ENCODE results near the gene SV2A.
A peak's percentile ranks its signal among the peaks of the same experiment; 100 is the strongest.

The SV2A gene

DNA sequence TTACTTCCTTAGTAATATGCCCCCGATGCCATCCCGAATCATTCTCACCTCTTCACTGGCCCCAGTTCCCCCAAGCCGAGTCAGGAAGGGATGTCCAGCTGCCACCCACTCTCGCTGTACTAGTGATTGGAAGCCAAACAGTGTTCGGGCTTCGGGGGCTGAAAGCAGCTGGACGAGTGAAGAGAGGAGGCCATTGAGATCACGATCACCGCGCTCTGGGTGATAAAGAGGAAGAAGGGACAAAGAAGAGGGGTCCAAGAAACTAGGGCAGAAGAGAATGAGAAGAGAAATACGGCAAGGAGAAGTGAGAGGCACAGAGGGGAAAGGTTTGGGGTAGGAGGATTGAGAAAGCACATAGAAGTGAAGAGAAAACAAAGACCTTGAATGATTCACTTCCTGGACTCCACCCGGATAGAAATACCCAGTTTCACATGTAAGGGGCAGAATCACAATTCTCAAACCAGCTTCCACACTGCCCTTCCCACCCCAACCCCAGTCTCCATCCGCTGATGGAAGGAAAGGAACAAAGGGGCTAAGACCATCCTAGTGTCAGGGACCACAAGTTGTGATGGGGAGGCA is 13.7 kb upstream of the SV2A start:
- no peaks in the 10 kb centered on the region for H3K9me3 ChIP-seq (ENCODE audit: insufficient read depth, low read length, severe bottlenecking)
- peaks cover 9% of the 10 kb centered on the region for H4K20me1 ChIP-seq (ENCODE audit: insufficient read depth, low read length)
- no peak overlapping the region for H3K4me3 ChIP-seq (ENCODE audit: low read depth in 1 of 2, low read length in 2 of 2)
- no peaks in the 10 kb centered on the region for H3K27me3 ChIP-seq (ENCODE audit: insufficient read depth, low read length, poor library complexity)
- TF ChIP-seq, protein P1, sequence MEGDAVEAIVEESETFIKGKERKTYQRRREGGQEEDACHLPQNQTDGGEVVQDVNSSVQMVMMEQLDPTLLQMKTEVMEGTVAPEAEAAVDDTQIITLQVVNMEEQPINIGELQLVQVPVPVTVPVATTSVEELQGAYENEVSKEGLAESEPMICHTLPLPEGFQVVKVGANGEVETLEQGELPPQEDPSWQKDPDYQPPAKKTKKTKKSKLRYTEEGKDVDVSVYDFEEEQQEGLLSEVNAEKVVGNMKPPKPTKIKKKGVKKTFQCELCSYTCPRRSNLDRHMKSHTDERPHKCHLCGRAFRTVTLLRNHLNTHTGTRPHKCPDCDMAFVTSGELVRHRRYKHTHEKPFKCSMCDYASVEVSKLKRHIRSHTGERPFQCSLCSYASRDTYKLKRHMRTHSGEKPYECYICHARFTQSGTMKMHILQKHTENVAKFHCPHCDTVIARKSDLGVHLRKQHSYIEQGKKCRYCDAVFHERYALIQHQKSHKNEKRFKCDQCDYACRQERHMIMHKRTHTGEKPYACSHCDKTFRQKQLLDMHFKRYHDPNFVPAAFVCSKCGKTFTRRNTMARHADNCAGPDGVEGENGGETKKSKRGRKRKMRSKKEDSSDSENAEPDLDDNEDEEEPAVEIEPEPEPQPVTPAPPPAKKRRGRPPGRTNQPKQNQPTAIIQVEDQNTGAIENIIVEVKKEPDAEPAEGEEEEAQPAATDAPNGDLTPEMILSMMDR (IDR thresholded peaks at IDR 0.05; ENCODE audit: borderline replicate concordance, extremely low read depth, low read length, poor library complexity, severe bottlenecking), result no peak
- no peak for TF ChIP-seq EZH2 (IDR thresholded peaks at IDR 0.05; ENCODE audit: borderline replicate concordance, low read depth, low read length, severe bottlenecking)
- H3K4me2 ChIP-seq (ENCODE audit: insufficient read depth, low read length), result no peak overlapping the region
- peaks cover 9% of the 10 kb centered on the region for H3K36me3 ChIP-seq (ENCODE audit: insufficient read depth, low read length)
- H3K4me1 ChIP-seq (ENCODE audit: insufficient read depth, low read length), result peaks cover 19% of the 10 kb centered on the region
- ATAC-seq (ENCODE audit: insufficient read depth, low read depth), result no peak
- H3K27ac ChIP-seq (ENCODE audit: low read length), result no peak overlapping the region
- H3K79me2 ChIP-seq (ENCODE audit: insufficient read depth, low read length), result peaks cover 13% of the 10 kb centered on the region
- no peak overlapping the region for H2AFZ ChIP-seq (ENCODE audit: low read depth, low read length)
- no peak overlapping the region for H3K9ac ChIP-seq (ENCODE audit: low read depth, low read length)
- DNase-seq, result no peak

DNA sequence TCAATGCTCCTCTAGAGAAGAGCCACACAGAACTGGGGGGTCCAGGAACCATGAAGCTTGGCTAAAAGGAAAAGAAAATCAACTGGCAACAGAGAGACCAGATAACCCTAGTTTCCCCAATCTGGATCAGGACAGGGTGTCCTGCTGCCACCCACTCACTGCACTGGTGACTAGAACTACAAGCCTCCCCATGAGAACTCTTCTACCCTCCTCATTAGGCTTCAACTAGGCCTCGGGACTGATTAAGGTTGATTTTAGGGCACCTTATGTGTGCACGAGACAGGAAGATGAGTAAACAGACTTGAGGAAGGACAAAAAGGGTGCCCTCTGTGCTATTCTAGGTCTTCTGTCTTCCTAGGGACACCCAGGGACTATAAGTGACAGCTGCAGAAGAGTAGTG is 12.2 kb upstream of the SV2A start:
- Histone ChIP-seq H4K20me1 (ENCODE audit: insufficient read depth, low read length) (peaks cover 22% of the 10 kb centered on the region), H3K4me3 (ENCODE audit: low read depth in 1 of 2, low read length in 2 of 2) (no peak overlapping the region), H3K9ac (ENCODE audit: low read depth, low read length) (no peak overlapping the region), H3K4me2 (ENCODE audit: insufficient read depth, low read length) (no peak overlapping the region), H3K27ac (ENCODE audit: low read length) (no peak overlapping the region), H2AFZ (ENCODE audit: low read depth, low read length) (peak overlapping the region; percentile 4), H3K4me1 (ENCODE audit: insufficient read depth, low read length) (peaks cover 33% of the 10 kb centered on the region), H3K27me3 (ENCODE audit: insufficient read depth, low read length, poor library complexity) (no peaks in the 10 kb centered on the region), H3K36me3 (ENCODE audit: insufficient read depth, low read length) (peaks cover 24% of the 10 kb centered on the region), H3K79me2 (ENCODE audit: insufficient read depth, low read length) (peaks cover 27% of the 10 kb centered on the region), H3K9me3 (ENCODE audit: insufficient read depth, low read length, severe bottlenecking) (no peaks in the 10 kb centered on the region)
- no peak for ATAC-seq (ENCODE audit: insufficient read depth, low read depth)
- TF ChIP-seq EZH2 (IDR thresholded peaks at IDR 0.05; ENCODE audit: borderline replicate concordance, low read depth, low read length, severe bottlenecking), result no peak
- TF ChIP-seq, protein P1 (IDR thresholded peaks at IDR 0.05; ENCODE audit: borderline replicate concordance, extremely low read depth, low read length, poor library complexity, severe bottlenecking), result no peak
- no peak for DNase-seq

DNA sequence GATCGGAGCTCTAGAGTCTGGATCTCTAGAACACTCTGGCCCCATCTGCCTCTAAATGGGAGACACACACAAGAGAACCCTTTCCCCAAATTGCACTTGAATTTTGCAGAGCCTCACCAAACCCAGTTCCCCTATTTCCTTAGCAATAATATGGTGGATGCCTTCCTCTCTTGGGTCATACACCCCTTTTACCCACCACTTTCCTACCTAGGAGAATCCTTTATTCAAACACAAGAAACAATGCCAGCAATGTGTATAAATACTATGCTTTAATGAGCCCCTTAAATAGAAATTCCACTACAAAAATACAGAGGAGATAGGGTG is 10.7 kb upstream of the SV2A start:
- Histone ChIP-seq H3K36me3 (ENCODE audit: insufficient read depth, low read length) (peaks cover 39% of the 10 kb centered on the region), H3K4me3 (ENCODE audit: low read depth in 1 of 2, low read length in 2 of 2) (peak overlapping the region; percentile 94 to 95), H4K20me1 (ENCODE audit: insufficient read depth, low read length) (peaks cover 26% of the 10 kb centered on the region), H3K4me1 (ENCODE audit: insufficient read depth, low read length) (peaks cover 37% of the 10 kb centered on the region), H3K9ac (ENCODE audit: low read depth, low read length) (peak overlapping the region; percentile 91), H3K9me3 (ENCODE audit: insufficient read depth, low read length, severe bottlenecking) (no peaks in the 10 kb centered on the region), H2AFZ (ENCODE audit: low read depth, low read length) (peak overlapping the region; percentile 76), H3K79me2 (ENCODE audit: insufficient read depth, low read length) (peaks cover 33% of the 10 kb centered on the region), H3K4me2 (ENCODE audit: insufficient read depth, low read length) (peak overlapping the region; percentile 78), H3K27me3 (ENCODE audit: insufficient read depth, low read length, poor library complexity) (no peaks in the 10 kb centered on the region), H3K27ac (ENCODE audit: low read length) (peak overlapping the region; percentile 96)
- ATAC-seq (ENCODE audit: insufficient read depth, low read depth) (no peak), DNase-seq (no peak)
- TF ChIP-seq, protein P1 (IDR thresholded peaks at IDR 0.05; ENCODE audit: borderline replicate concordance, extremely low read depth, low read length, poor library complexity, severe bottlenecking), result peak; percentile 19
- no peak for TF ChIP-seq EZH2 (IDR thresholded peaks at IDR 0.05; ENCODE audit: borderline replicate concordance, low read depth, low read length, severe bottlenecking)
